SJCRH30 (cell line): Measurements from ENCODE around the gene BABAM2. TPM values are rescaled to one million over a fixed set of nuclear protein-coding genes. Genes with fewer than 3 reads are reported as not detected.

Source experiments
- DNase-seq, 2 experiments: peaks; one replicate each; pipeline ENCODE4 v3.0.0-alpha.2; 2015 to 2020
- H3K27ac ChIP-seq: fragments of 250-450 bp; sonication (Bioruptor Pico); 2 replicates; pipeline ENCODE4 v1.5.1; 2020; ENCODE audit warnings: mild to moderate bottlenecking, moderate library complexity
- H3K27me3 ChIP-seq: fragments of 250-450 bp; sonication (Bioruptor Pico); 2 replicates; pipeline ENCODE4 v1.5.1; 2020; ENCODE audit warnings: mild to moderate bottlenecking, moderate library complexity
- H3K36me3 ChIP-seq: fragments of 250-450 bp; sonication (Bioruptor Pico); 2 replicates; pipeline ENCODE4 v1.5.1; 2020; ENCODE audit warnings: mild to moderate bottlenecking, moderate library complexity
- H3K4me1 ChIP-seq: fragments of 250-450 bp; sonication (Bioruptor Pico); 2 replicates; pipeline ENCODE4 v1.5.1; 2020; ENCODE audit warnings: mild to moderate bottlenecking, moderate library complexity
- H3K4me3 ChIP-seq: fragments of 250-450 bp; sonication (Bioruptor Pico); 2 replicates; pipeline ENCODE4 v1.5.1; 2020; ENCODE audit warnings: mild to moderate bottlenecking, moderate library complexity
- H3K9me3 ChIP-seq: fragments of 250-450 bp; sonication (Bioruptor Pico); replicated peaks from 2 replicates; pipeline ENCODE4 v1.5.1; 2020; ENCODE audit warnings: mild to moderate bottlenecking, moderate library complexity
- total RNA-seq: library from RNA; depleted of rRNA; stranded (reverse); fragments of >200 nt; shearing (Covaris generic); gene quantifications from 2 replicates; pipeline ENCODE4 v1.2.3, GENCODE V29; 2014

BABAM2 gene
- total RNA-seq, 1 experiment from 2014 or later: 37.3 TPM

- Histone ChIP-seq H3K4me1 (no peaks in the 10 kb centered on the region), H3K4me3 (no peak overlapping the region), H3K9me3 (no peaks in the 10 kb centered on the region), H3K36me3 (no peaks in the 10 kb centered on the region), H3K27me3 (no peaks in the 10 kb centered on the region), H3K27ac (no peak overlapping the region)
- no peak for DNase-seq
Observed at GRCh38 chr2:28316546-28317335, 426.2 kb downstream of the BABAM2 start.

- Histone ChIP-seq H3K4me3 (no peak overlapping the region), H3K27ac (no peak overlapping the region), H3K9me3 (no peaks in the 10 kb centered on the region), H3K27me3 (no peaks in the 10 kb centered on the region), H3K4me1 (no peaks in the 10 kb centered on the region), H3K36me3 (no peaks in the 10 kb centered on the region)
- no peak for DNase-seq
Observed at GRCh38 chr2:28317390-28317789, 426.9 kb downstream of the BABAM2 start.

- no peaks in the 10 kb centered on the region for H3K9me3 ChIP-seq
- no peaks in the 10 kb centered on the region for H3K27me3 ChIP-seq
- no peak overlapping the region for H3K27ac ChIP-seq
- no peak overlapping the region for H3K4me3 ChIP-seq
- H3K4me1 ChIP-seq: no peaks in the 10 kb centered on the region
- H3K36me3 ChIP-seq: no peaks in the 10 kb centered on the region
- DNase-seq: no peak
Observed at GRCh38 chr2:28318023-28318422, 427.5 kb downstream of the BABAM2 start.

- Histone ChIP-seq H3K27ac (no peak overlapping the region), H3K4me3 (no peak overlapping the region), H3K4me1 (no peaks in the 10 kb centered on the region), H3K27me3 (no peaks in the 10 kb centered on the region), H3K36me3 (no peaks in the 10 kb centered on the region), H3K9me3 (no peaks in the 10 kb centered on the region)
- DNase-seq: no peak
Observed at GRCh38 chr2:28318462-28319117, 428.1 kb downstream of the BABAM2 start.

GRCh38 chr2:28319118-28320008, 428.8 kb downstream of the BABAM2 start:
- Histone ChIP-seq H3K4me1 (no peaks in the 10 kb centered on the region), H3K9me3 (no peaks in the 10 kb centered on the region), H3K36me3 (no peaks in the 10 kb centered on the region), H3K27me3 (no peaks in the 10 kb centered on the region), H3K27ac (no peak overlapping the region), H3K4me3 (no peak overlapping the region)
- DNase-seq: no peak

- H3K4me1 ChIP-seq: peaks cover 3% of the 10 kb centered on the region
- H3K27ac ChIP-seq: no peak overlapping the region
- no peaks in the 10 kb centered on the region for H3K9me3 ChIP-seq
- no peaks in the 10 kb centered on the region for H3K36me3 ChIP-seq
- H3K4me3 ChIP-seq: no peak overlapping the region
- no peaks in the 10 kb centered on the region for H3K27me3 ChIP-seq
- DNase-seq: no peak
Observed at GRCh38 chr2:28320009-28320365, 429.5 kb downstream of the BABAM2 start.

GRCh38 chr2:28320371-28320770, 429.8 kb downstream of the BABAM2 start:
- no peak for DNase-seq
- Histone ChIP-seq H3K4me1 (peaks cover 7% of the 10 kb centered on the region), H3K27ac (no peak overlapping the region), H3K36me3 (no peaks in the 10 kb centered on the region), H3K4me3 (no peak overlapping the region), H3K9me3 (no peaks in the 10 kb centered on the region), H3K27me3 (no peaks in the 10 kb centered on the region)

- Histone ChIP-seq H3K27me3 (no peaks in the 10 kb centered on the region), H3K9me3 (no peaks in the 10 kb centered on the region), H3K4me1 (peaks cover 18% of the 10 kb centered on the region), H3K4me3 (no peak overlapping the region), H3K36me3 (no peaks in the 10 kb centered on the region), H3K27ac (no peak overlapping the region)
- DNase-seq: no peak
Observed at GRCh38 chr2:28321426-28321825, 430.9 kb downstream of the BABAM2 start.

GRCh38 chr2:28322051-28322450, 431.5 kb downstream of the BABAM2 start:
- Histone ChIP-seq H3K4me3 (no peak overlapping the region), H3K36me3 (no peaks in the 10 kb centered on the region), H3K27me3 (no peaks in the 10 kb centered on the region), H3K4me1 (peaks cover 18% of the 10 kb centered on the region), H3K9me3 (no peaks in the 10 kb centered on the region), H3K27ac (no peak overlapping the region)
- DNase-seq: no peak

- DNase-seq: no peak
- no peak overlapping the region for H3K27ac ChIP-seq
- no peaks in the 10 kb centered on the region for H3K9me3 ChIP-seq
- H3K27me3 ChIP-seq: no peaks in the 10 kb centered on the region
- H3K4me3 ChIP-seq: no peak overlapping the region
- H3K36me3 ChIP-seq: no peaks in the 10 kb centered on the region
- peaks cover 18% of the 10 kb centered on the region for H3K4me1 ChIP-seq
Observed at GRCh38 chr2:28322456-28322855, 431.9 kb downstream of the BABAM2 start.

- Histone ChIP-seq H3K9me3 (no peaks in the 10 kb centered on the region), H3K36me3 (no peaks in the 10 kb centered on the region), H3K27ac (no peak overlapping the region), H3K4me1 (peaks cover 18% of the 10 kb centered on the region), H3K4me3 (no peak overlapping the region), H3K27me3 (no peaks in the 10 kb centered on the region)
- DNase-seq: no peak
Observed at GRCh38 chr2:28322981-28323396, 432.5 kb downstream of the BABAM2 start.

GRCh38 chr2:28325173-28325566, 434.6 kb downstream of the BABAM2 start:
- DNase-seq: no peak
- no peak overlapping the region for H3K27ac ChIP-seq
- H3K9me3 ChIP-seq: no peaks in the 10 kb centered on the region

GRCh38 chr2:28325567-28326468, 435.3 kb downstream of the BABAM2 start:
- H3K9me3 ChIP-seq: no peaks in the 10 kb centered on the region
- H3K27me3 ChIP-seq: no peaks in the 10 kb centered on the region
- peak; percentile 50 to 73 for DNase-seq

More at GRCh38 chr2:28325173-28325566, 434.6 kb downstream of the BABAM2 start:
- peaks cover 18% of the 10 kb centered on the region for H3K4me1 ChIP-seq
- H3K4me3 ChIP-seq: no peak overlapping the region
- no peaks in the 10 kb centered on the region for H3K36me3 ChIP-seq
- H3K27me3 ChIP-seq: no peaks in the 10 kb centered on the region

GRCh38 chr2:28326469-28326805, 435.9 kb downstream of the BABAM2 start:
- Histone ChIP-seq H3K27ac (no peak overlapping the region), H3K4me3 (no peak overlapping the region), H3K4me1 (peaks cover 18% of the 10 kb centered on the region), H3K36me3 (no peaks in the 10 kb centered on the region), H3K27me3 (no peaks in the 10 kb centered on the region), H3K9me3 (0 out of 2 replicates have a peak, but pooled peaks cover 3% of the 10 kb centered on the region)
- DNase-seq: no peak

More at GRCh38 chr2:28325567-28326468, 435.3 kb downstream of the BABAM2 start:
- H3K36me3 ChIP-seq: no peaks in the 10 kb centered on the region
- no peak overlapping the region for H3K27ac ChIP-seq
- peaks cover 18% of the 10 kb centered on the region for H3K4me1 ChIP-seq
- H3K4me3 ChIP-seq: no peak overlapping the region
